PFSK-1 (cell line): Measurements from ENCODE around the gene DSPP.

Experiments
- FOXP2 ChIP-seq: optimal IDR thresholded peaks from 2 replicates; pipeline ENCODE3; 2011; ENCODE audit warnings: borderline replicate concordance, control low read depth, inconsistent platforms; ENCODE audit not compliant: insufficient read depth; ENCODE audit errors: extremely low read length, extremely low read depth
- POLR2AphosphoS5 ChIP-seq: IDR thresholded peaks from 2 replicates; pipeline ENCODE4 v1.6.1; 2012; ENCODE audit warnings: low read depth, mild to moderate bottlenecking, control low read depth, low read length, moderate library complexity
- TAF1 ChIP-seq: IDR thresholded peaks from 2 replicates; pipeline ENCODE4 v1.6.1; 2012; ENCODE audit warnings: low read length, control low read depth, borderline replicate concordance; ENCODE audit not compliant: insufficient read depth
- TF ChIP-seq, protein P1 (sequence below), 2 experiments: IDR thresholded peaks; 2 replicates each; pipeline versions ENCODE4 v1.6.1 to v1.8.0; 2011 to 2012; ENCODE audit warnings: low read depth in 2 of 2, low read length in 2 of 2, control low read depth in 1 of 2, inconsistent platforms in 1 of 2, mild to moderate bottlenecking in 1 of 2, moderate library complexity in 1 of 2; ENCODE audit not compliant: insufficient read depth in 1 of 2

DNA sequence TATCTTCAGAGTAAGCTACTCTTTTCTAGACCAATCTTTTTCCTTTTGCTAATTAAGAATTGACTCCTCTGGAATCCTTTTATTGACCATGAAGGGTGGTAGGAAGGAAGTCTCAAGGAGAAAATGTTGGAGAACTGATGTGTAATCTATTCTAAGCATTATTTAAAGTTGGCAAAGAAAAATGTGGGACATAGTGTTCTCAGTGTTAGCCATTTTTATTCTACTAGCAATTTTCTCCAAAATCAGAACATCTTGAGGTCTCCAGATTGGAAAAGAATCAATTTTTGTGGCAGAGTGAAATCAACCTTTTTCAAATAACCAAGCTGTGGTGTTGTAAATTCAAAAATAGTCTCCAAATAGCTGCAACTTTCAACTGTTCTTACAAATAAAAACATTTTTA lies 23.3 kb downstream of the DSPP start:
- TF ChIP-seq POLR2AphosphoS5 (no peak), TAF1 (no peak), FOXP2 (no peak)
- TF ChIP-seq, protein P1, sequence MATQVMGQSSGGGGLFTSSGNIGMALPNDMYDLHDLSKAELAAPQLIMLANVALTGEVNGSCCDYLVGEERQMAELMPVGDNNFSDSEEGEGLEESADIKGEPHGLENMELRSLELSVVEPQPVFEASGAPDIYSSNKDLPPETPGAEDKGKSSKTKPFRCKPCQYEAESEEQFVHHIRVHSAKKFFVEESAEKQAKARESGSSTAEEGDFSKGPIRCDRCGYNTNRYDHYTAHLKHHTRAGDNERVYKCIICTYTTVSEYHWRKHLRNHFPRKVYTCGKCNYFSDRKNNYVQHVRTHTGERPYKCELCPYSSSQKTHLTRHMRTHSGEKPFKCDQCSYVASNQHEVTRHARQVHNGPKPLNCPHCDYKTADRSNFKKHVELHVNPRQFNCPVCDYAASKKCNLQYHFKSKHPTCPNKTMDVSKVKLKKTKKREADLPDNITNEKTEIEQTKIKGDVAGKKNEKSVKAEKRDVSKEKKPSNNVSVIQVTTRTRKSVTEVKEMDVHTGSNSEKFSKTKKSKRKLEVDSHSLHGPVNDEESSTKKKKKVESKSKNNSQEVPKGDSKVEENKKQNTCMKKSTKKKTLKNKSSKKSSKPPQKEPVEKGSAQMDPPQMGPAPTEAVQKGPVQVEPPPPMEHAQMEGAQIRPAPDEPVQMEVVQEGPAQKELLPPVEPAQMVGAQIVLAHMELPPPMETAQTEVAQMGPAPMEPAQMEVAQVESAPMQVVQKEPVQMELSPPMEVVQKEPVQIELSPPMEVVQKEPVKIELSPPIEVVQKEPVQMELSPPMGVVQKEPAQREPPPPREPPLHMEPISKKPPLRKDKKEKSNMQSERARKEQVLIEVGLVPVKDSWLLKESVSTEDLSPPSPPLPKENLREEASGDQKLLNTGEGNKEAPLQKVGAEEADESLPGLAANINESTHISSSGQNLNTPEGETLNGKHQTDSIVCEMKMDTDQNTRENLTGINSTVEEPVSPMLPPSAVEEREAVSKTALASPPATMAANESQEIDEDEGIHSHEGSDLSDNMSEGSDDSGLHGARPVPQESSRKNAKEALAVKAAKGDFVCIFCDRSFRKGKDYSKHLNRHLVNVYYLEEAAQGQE (IDR thresholded peaks at IDR 0.05; ENCODE audit: insufficient read depth in 1 of 2, low read depth in 2 of 2, low read length in 2 of 2) = no peak
